ENCODE measurements around the gene RBM33.

Gene RBM33

GRCh38 chr7:155667241-155667829 lies 22.9 kb downstream of the RBM33 start:
- no peak for DNase-seq
- no peaks in the 10 kb centered on the region for H3K27me3 ChIP-seq (replicated peaks)
- in situ Hi-C loops (cut with HindIII; ENCODE audit: low pct_ligation_motif_present, low sequenced_read_pairs), result no loop called here
- H3K36me3 ChIP-seq (replicated peaks), result no peaks in the 10 kb centered on the region
- H3K4me3 ChIP-seq (ENCODE audit: low read depth, low read length), result no peak overlapping the region
- peak; percentile 3 for TF ChIP-seq CTCF (IDR thresholded peaks at IDR 0.05; ENCODE audit: low read depth, low read length, missing control alignments)
- no peak overlapping the region for H3K27ac ChIP-seq

- TF ChIP-seq CTCF (IDR thresholded peaks at IDR 0.05; ENCODE audit: low read depth, low read length, missing control alignments), result no peak
- no peak for DNase-seq
- no peaks in the 10 kb centered on the region for H3K36me3 ChIP-seq (replicated peaks)
- H3K27ac ChIP-seq, result no peak overlapping the region
- H3K4me3 ChIP-seq (ENCODE audit: low read depth, low read length), result no peak overlapping the region
- no peaks in the 10 kb centered on the region for H3K27me3 ChIP-seq (replicated peaks)
- in situ Hi-C loops (cut with HindIII; ENCODE audit: low pct_ligation_motif_present, low sequenced_read_pairs), result no loop called here
These were observed 25.4 kb downstream of the RBM33 start for GRCh38 chr7:155669717-155670505.

GRCh38 chr7:155670521-155670920 lies 26.1 kb downstream of the RBM33 start:
- Histone ChIP-seq H3K4me3 (ENCODE audit: low read depth, low read length) (no peak overlapping the region), H3K27me3 (replicated peaks) (no peaks in the 10 kb centered on the region), H3K27ac (no peak overlapping the region), H3K36me3 (replicated peaks) (no peaks in the 10 kb centered on the region)
- no peak for DNase-seq
- in situ Hi-C loops (cut with HindIII; ENCODE audit: low pct_ligation_motif_present, low sequenced_read_pairs), result no loop called here
- TF ChIP-seq CTCF (IDR thresholded peaks at IDR 0.05; ENCODE audit: low read depth, low read length, missing control alignments), result no peak

- in situ Hi-C loops (cut with HindIII; ENCODE audit: low pct_ligation_motif_present, low sequenced_read_pairs), result no loop called here
- H3K4me3 ChIP-seq (ENCODE audit: low read depth, low read length), result no peak overlapping the region
- DNase-seq, result peak; percentile 35
- peak overlapping the region; percentile 20 for H3K27ac ChIP-seq
- no peaks in the 10 kb centered on the region for H3K36me3 ChIP-seq (replicated peaks)
- no peaks in the 10 kb centered on the region for H3K27me3 ChIP-seq (replicated peaks)
- no peak for TF ChIP-seq CTCF (IDR thresholded peaks at IDR 0.05; ENCODE audit: low read depth, low read length, missing control alignments)
These were observed 30.1 kb downstream of the RBM33 start for GRCh38 chr7:155674556-155674955.

- DNase-seq, result no peak
- Histone ChIP-seq H3K27ac (no peak overlapping the region), H3K27me3 (replicated peaks) (no peaks in the 10 kb centered on the region), H3K4me3 (ENCODE audit: low read depth, low read length) (no peak overlapping the region), H3K36me3 (replicated peaks) (peaks cover 6% of the 10 kb centered on the region)
- in situ Hi-C loops (cut with HindIII; ENCODE audit: low pct_ligation_motif_present, low sequenced_read_pairs), result no loop called here
- TF ChIP-seq CTCF (IDR thresholded peaks at IDR 0.05; ENCODE audit: low read depth, low read length, missing control alignments), result no peak
These were observed 31.6 kb downstream of the RBM33 start for GRCh38 chr7:155676052-155676451.
